IPS-20b (cell line): Measurements from ENCODE around the gene CITED2.

Experiments
- H3K27ac ChIP-seq: one replicate; pipeline ENCODE4 v1.5.1; 2013; ENCODE audit warnings: low read length
- H3K27me3 ChIP-seq: 2 replicates; pipeline ENCODE4 v1.6.1; 2013; ENCODE audit warnings: mild to moderate bottlenecking, low read length, inconsistent platforms; ENCODE audit not compliant: insufficient read depth
- H3K36me3 ChIP-seq: 2 replicates; pipeline ENCODE4 v1.6.1; 2013; ENCODE audit warnings: low read depth, mild to moderate bottlenecking, inconsistent platforms, low read length, moderate library complexity; ENCODE audit not compliant: insufficient read depth
- H3K4me1 ChIP-seq: 2 replicates; pipeline ENCODE4 v1.6.1; 2013; ENCODE audit warnings: mild to moderate bottlenecking, control low read depth, inconsistent platforms, low read length, moderate library complexity; ENCODE audit not compliant: insufficient read depth
- H3K4me3 ChIP-seq: 2 replicates; pipeline ENCODE4 v1.5.1; 2013; ENCODE audit warnings: mild to moderate bottlenecking, low read length, inconsistent platforms
- H3K9ac ChIP-seq: 2 replicates; pipeline ENCODE4 v1.6.1; 2013; ENCODE audit warnings: low read depth, mild to moderate bottlenecking, inconsistent platforms, low read length, moderate library complexity
- H3K9me3 ChIP-seq: 2 replicates; pipeline ENCODE4 v1.6.1; 2013; ENCODE audit warnings: mild to moderate bottlenecking, low read depth, low read length, inconsistent platforms; ENCODE audit not compliant: insufficient read depth

CITED2 gene

DNA sequence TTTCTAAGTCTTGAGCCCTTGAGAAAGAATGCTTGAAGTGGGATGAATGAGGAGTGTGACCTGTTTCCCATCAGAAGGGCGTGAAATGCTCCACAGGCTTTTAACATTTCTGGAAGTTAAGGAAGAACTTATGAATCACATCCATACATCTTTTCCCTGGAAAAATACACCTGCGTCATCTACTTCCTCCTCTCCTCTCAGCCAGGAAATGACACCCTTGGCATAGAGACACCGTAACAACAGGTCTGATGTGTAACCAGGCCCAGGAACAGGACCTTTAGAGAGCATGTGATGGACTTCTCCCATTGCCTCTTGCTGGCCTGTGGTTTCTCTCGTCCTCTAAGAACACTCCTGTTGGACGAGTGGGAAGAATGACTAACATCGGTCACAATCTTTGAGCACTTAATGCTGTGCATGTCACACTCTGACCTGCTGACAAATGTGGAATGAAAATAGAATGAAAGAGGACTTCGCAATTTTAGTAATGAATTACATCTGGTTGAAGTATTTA, 28.5 kb upstream of the CITED2 start:
- H3K9ac ChIP-seq = no peak overlapping the region
- no peak overlapping the region for H3K27ac ChIP-seq
- H3K4me3 ChIP-seq = no peak overlapping the region
- H3K36me3 ChIP-seq = no peaks in the 10 kb centered on the region
- H3K4me1 ChIP-seq = no peaks in the 10 kb centered on the region
- H3K27me3 ChIP-seq = peaks cover 25% of the 10 kb centered on the region
- H3K9me3 ChIP-seq = no peaks in the 10 kb centered on the region

DNA sequence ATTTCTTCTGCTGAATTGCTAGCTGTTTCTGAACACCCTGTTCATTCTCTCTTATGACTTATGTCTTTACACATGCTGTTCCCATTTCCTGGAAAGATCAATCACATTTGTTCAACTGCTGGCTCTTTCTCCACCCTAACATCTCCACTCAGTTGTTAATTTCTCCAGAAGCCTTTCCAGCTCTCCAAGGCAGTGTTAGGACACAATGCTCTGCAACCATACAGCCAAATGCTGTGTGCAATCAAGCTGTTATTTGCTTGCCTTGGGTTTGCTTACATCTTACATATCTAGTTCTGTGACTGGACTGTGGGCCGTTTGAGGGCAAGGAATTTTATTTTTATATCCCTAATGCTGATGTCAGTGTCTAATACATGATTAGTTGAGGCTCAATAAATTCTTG, 24.2 kb upstream of the CITED2 start:
- Histone ChIP-seq H3K27ac (no peak overlapping the region), H3K4me3 (no peak overlapping the region), H3K27me3 (peaks cover 57% of the 10 kb centered on the region), H3K9me3 (no peaks in the 10 kb centered on the region), H3K36me3 (no peaks in the 10 kb centered on the region), H3K4me1 (peaks cover 10% of the 10 kb centered on the region; the same call in 1 of the 2 replicates), H3K9ac (no peak overlapping the region)

GRCh38 chr6:139395891-139396301, 21.4 kb upstream of the CITED2 start:
- 0 out of 2 replicates have a peak overlapping the region, but pooled peaks have one; percentile 5 for H3K4me3 ChIP-seq
- no peak overlapping the region for H3K9ac ChIP-seq
- peaks cover 67% of the 10 kb centered on the region for H3K27me3 ChIP-seq
- H3K36me3 ChIP-seq = no peaks in the 10 kb centered on the region
- no peak overlapping the region for H3K27ac ChIP-seq
- H3K4me1 ChIP-seq = peaks cover 10% of the 10 kb centered on the region; the same call in 1 of the 2 replicates
- H3K9me3 ChIP-seq = no peaks in the 10 kb centered on the region

DNA sequence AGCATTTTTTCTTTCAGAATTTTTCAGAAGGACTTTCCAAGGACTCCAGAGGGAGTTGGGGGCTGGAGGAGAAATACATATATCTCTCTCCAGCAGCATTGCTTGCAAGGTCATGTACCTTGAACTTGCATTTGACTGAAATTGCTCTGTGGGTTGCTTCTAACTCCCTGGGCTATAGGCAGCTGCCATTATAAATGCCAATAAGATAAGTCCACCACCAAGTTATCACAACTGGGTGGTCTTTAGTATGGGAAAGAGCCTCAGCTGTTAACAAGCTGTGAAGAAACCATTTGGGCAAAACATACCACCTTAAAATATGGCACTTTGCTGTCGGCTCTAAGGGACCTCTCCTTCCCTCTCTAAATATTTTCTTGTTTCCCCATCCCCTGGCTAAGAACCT, 20.9 kb upstream of the CITED2 start:
- Histone ChIP-seq H3K27me3 (peaks cover 62% of the 10 kb centered on the region), H3K4me1 (peaks cover 10% of the 10 kb centered on the region; the same call in 1 of the 2 replicates), H3K9ac (no peak overlapping the region), H3K36me3 (no peaks in the 10 kb centered on the region), H3K27ac (no peak overlapping the region), H3K4me3 (no peak overlapping the region), H3K9me3 (no peaks in the 10 kb centered on the region)

DNA sequence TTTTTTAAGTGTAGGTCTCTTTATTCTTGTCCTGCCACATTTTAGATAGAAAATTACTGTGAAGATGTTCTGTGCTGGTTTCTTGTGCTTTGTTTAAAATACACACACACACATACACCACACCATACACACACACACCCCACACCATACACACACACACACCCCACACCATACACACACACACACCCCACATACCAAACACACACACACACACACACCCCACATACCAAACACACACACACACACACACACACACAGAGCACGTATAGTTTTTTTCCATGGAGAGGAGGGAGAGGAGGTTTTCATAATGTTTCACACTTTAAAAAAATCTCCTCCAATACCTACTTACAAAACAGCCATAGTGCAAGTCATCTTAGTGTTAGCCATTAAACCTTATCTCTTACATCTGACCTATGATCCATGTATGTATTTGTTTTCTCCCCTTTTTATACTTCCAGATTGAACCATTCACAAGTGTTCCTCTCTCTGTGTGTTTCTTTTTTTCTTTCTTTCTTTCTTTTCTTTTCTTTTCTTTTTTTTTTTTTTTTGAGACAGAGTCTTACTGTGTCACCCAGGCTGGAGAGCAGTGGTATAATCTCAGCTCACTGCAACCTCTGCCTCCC, 19.7 kb upstream of the CITED2 start:
- Histone ChIP-seq H3K27ac (no peak overlapping the region), H3K27me3 (peaks cover 53% of the 10 kb centered on the region), H3K4me1 (peaks cover 10% of the 10 kb centered on the region; the same call in 1 of the 2 replicates), H3K9me3 (no peaks in the 10 kb centered on the region), H3K4me3 (no peak overlapping the region), H3K9ac (no peak overlapping the region), H3K36me3 (no peaks in the 10 kb centered on the region)

DNA sequence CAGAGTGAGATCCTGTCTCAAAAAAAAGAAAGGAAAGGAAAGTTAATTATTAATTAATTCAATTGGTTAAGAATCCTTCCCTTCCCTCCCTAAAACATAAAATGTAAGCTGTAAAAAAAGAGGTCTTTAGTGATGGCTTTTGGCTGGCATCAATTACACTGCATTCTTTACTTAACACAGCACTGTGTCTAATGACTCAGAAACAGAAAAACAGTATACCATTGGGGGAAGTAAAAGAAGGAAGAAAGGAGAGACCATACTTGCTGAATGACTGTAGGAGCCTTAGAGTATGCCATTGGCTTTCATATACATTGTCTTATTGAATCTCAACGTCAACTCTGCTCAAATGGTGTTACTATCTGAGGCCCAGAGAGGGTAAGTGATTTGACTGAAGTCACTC, 18.3 kb upstream of the CITED2 start:
- Histone ChIP-seq H3K36me3 (no peaks in the 10 kb centered on the region), H3K27me3 (peaks cover 41% of the 10 kb centered on the region), H3K27ac (no peak overlapping the region), H3K4me1 (peaks cover 10% of the 10 kb centered on the region; the same call in 1 of the 2 replicates), H3K9ac (no peak overlapping the region), H3K9me3 (no peaks in the 10 kb centered on the region), H3K4me3 (no peak overlapping the region)

GRCh38 chr6:139391709-139392108, 17.3 kb upstream of the CITED2 start:
- Histone ChIP-seq H3K9ac (no peak overlapping the region), H3K36me3 (no peaks in the 10 kb centered on the region), H3K4me1 (peaks cover 10% of the 10 kb centered on the region; the same call in 1 of the 2 replicates), H3K9me3 (no peaks in the 10 kb centered on the region), H3K27me3 (peaks cover 34% of the 10 kb centered on the region), H3K4me3 (no peak overlapping the region), H3K27ac (no peak overlapping the region)

- H3K27me3 ChIP-seq = peaks cover 29% of the 10 kb centered on the region
- peaks cover 6% of the 10 kb centered on the region; the same call in 1 of the 2 replicates for H3K4me1 ChIP-seq
- no peaks in the 10 kb centered on the region for H3K9me3 ChIP-seq
- no peak overlapping the region for H3K4me3 ChIP-seq
- no peaks in the 10 kb centered on the region for H3K36me3 ChIP-seq
- no peak overlapping the region for H3K27ac ChIP-seq
- H3K9ac ChIP-seq = no peak overlapping the region
These were observed 16.0 kb upstream of the CITED2 start for GRCh38 chr6:139390447-139390846.

GRCh38 chr6:139388384-139388783, 13.9 kb upstream of the CITED2 start:
- Histone ChIP-seq H3K4me3 (no peak overlapping the region), H3K36me3 (no peaks in the 10 kb centered on the region), H3K4me1 (no peaks in the 10 kb centered on the region), H3K9me3 (no peaks in the 10 kb centered on the region), H3K9ac (no peak overlapping the region), H3K27ac (no peak overlapping the region), H3K27me3 (peaks cover 8% of the 10 kb centered on the region; the same call in 1 of the 2 replicates)

GRCh38 chr6:139386404-139386803, 12.0 kb upstream of the CITED2 start:
- no peak overlapping the region for H3K27ac ChIP-seq

GRCh38 chr6:139381216-139381865, 6.9 kb upstream of the CITED2 start:
- no peaks in the 10 kb centered on the region for H3K27me3 ChIP-seq
- peaks cover 9% of the 10 kb centered on the region for H3K4me1 ChIP-seq
- no peak overlapping the region for H3K9ac ChIP-seq
- no peaks in the 10 kb centered on the region for H3K36me3 ChIP-seq
- H3K27ac ChIP-seq = no peak overlapping the region
- no peak overlapping the region for H3K4me3 ChIP-seq
- H3K9me3 ChIP-seq = no peaks in the 10 kb centered on the region

More at GRCh38 chr6:139386404-139386803, 12.0 kb upstream of the CITED2 start:
- H3K27me3 ChIP-seq = no peaks in the 10 kb centered on the region
- no peaks in the 10 kb centered on the region for H3K9me3 ChIP-seq
- H3K4me1 ChIP-seq = no peaks in the 10 kb centered on the region
- H3K9ac ChIP-seq = no peak overlapping the region
- H3K4me3 ChIP-seq = no peak overlapping the region
- H3K36me3 ChIP-seq = no peaks in the 10 kb centered on the region

- H3K4me3 ChIP-seq = no peak overlapping the region
- no peaks in the 10 kb centered on the region for H3K9me3 ChIP-seq
- H3K36me3 ChIP-seq = no peaks in the 10 kb centered on the region
- no peaks in the 10 kb centered on the region for H3K27me3 ChIP-seq
- H3K9ac ChIP-seq = no peak overlapping the region
- peaks cover 11% of the 10 kb centered on the region for H3K4me1 ChIP-seq
- no peak overlapping the region for H3K27ac ChIP-seq
These were observed 6.2 kb upstream of the CITED2 start for GRCh38 chr6:139380611-139381010.
